HG02588 (cell line): Measurements from ENCODE around the gene COX7A2L.
"Not testable (repeated sequence)": the region's sequence is repeated elsewhere in the genome, so short reads cannot be mapped to it uniquely, and the experiment has no call there.

ENCODE experiments used
- ATAC-seq: cut with Tn5 transposase; IDR thresholded peaks from one replicate; pipeline ENCODE4 v1.9.1; 2021; ENCODE audit warnings: mild to moderate bottlenecking, moderate library complexity; ENCODE audit not compliant: unreplicated experiment

Gene COX7A2L

DNA sequence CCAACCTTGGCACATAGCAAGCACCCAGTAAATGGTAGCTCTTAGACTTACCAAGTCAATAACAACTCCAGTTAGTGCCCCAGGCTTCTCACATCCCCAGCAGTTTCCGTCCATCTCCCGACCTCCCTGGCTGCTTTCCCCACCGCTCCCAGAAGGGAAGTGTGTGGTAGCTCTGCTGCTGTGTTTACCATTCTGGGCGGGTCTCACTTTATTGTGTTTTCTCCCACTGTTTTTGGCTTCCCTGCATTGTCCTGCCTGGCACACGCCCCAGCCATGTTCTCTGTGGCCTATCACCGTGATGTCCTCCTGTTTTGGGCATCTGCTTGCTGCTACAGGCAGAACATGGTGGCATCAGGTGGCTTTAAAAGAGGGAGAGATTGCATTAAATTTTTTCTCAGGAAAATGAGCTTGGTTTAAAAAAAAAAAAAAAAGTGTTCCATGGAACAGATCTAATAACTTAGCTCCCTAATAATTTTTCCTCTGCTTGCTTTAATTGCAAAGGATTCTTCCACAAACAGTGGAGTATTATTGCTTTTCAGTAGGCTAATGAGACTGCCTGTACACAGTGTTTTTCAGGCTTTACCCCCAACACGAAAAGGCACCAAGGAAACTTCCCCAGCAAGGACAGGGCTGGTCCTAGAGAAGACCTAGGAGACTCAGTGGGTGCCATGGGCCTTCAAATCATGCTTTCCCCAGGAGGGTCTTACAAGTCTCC is 8.0 kb upstream of the COX7A2L start:
- ATAC-seq, result no peak

DNA sequence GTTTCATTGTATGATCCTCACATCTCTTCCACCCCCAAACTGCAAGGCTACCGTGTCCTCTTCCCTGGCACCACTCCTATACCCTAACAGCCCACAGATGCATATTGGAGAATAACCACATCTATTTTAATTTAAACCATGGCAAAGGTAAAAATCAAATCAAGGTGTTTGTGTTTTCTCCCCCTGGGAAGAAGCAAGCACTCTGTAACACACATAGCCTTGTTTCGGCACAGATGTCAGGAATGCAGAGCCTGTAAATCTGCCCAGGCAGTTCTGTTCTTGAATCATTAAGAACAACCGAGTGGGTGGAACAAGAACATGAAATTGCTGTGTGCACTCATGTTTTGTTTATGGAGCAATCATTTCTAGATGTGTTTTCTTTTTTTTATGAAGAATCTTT is 6.8 kb upstream of the COX7A2L start:
- no peak for ATAC-seq

DNA sequence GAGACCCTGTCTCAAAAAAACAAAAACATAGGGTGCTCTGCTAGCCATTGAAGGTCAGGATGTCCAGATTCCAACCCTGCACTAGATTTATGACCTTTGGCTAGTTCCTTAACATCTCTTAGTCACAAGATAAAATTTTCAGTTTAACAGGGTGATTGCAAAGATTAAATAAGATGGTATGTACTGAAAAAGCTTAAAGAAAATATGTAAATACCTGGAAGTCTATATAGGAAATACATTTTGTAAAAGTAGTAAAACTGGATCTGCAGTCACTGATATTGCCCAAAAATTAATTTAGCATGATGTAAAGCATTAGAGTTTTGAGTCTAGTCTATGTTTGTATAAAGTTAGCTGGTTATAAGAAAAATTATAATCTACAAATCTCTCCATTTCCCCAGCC is 5.4 kb upstream of the COX7A2L start:
- no peak for ATAC-seq

DNA sequence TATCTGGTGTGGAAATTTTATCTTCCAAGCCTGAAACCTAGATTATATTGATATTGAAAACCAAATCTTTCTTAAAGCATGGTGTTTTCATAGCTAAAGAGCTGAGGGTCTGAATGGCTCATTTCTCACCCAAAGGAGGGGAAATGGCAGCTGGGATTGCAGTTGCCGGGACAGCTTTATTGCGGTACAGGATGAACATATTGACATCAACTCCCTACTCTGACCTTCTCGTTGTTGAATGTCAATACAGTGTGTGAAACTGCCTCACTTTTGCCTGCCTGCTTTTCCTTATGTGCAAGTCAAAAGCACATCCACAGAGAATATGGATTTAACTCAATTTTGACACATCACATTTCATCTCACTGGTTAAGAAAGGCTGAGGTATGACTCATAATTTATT is 3.6 kb upstream of the COX7A2L start:
- ATAC-seq, result no peak

DNA sequence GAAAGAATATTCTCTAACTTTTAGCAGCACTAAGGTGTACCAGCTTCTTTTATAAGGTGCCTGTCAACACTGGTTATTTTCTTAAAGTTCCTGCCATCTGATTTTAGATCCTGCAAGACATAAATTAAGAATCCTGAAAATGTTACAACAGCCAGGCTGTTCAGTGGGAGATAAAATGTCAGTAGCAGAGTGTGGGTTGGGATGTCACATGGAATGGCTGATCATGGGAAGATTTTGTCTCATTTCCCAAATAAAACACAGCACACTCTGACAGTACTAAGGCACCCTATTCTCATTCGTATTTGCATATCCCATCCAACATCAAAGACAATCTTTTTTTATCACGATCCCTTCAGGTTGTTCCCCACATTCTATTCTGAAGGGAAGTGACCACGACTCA is 2.4 kb upstream of the COX7A2L start:
- ATAC-seq, result no peak

DNA sequence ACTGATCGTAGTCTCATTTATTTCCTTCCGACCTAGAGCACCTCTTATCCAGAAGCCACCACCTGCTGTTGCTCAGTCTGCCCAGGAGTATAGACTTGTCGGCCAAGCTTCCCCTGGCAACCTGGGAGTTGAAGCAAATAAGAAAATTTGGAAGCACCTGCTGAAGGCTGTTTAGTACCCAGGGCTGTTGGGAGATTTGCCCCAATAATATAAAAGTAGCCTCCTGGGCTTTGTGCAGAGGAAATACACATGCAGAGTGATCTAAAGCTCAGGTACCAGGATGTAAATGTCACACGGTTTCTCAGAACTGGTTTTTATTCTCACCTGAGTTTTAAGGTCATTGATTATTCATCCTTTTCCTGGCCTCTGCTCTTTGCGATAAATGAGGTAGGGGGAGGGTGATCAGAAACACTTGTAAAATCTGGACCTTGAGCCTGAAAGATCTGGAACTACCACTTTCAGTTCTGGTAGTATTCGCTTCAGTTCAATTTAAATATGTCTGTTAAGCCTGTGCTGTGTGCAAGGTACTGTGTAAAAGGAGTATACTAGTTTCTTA is 789 bp upstream of the COX7A2L start:
- no peak for ATAC-seq

DNA sequence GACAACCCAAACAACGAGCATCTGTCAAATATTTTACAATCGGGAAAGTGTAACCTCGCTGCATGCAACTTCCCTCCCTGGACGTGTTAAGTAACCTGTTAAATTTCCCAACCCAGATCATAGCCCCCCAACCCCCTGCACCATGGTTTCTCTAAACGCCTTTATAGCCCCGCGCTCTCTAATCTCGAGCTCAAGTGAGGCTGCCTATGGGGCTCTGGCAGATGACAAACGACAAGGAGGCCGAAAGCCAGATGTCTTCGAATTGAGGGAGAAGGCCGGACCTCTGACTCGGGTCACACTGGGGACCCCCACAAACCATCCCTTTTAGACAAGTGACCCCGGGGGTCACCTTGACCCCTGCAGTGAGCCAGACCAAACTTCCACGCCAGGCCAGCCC is 526 bp downstream of the COX7A2L start:
- no peak for ATAC-seq

DNA sequence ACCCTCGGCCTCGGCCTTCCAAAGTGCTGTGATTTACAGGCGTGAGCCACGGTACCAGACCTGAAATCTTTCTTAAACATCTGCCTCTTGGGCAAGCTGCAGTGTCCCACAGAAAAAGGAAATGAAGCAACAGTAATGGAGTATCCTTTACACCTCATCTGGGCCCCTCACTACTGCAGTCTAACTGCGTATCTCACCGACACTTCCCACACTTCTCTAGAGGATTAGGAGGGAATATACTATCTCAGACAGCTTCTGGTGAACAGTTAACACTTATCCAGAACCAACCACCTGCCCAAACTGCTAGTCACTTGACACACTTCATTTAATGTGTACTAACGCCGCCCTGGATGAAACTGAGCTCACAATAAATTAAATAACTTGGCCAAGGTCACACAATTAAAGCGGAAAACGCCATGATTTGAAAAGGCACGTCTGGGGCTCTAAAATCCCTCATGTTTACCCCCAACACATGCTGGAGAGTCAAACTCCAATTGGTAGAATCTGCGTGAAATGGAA is 993 bp downstream of the COX7A2L start:
- no peak for ATAC-seq

DNA sequence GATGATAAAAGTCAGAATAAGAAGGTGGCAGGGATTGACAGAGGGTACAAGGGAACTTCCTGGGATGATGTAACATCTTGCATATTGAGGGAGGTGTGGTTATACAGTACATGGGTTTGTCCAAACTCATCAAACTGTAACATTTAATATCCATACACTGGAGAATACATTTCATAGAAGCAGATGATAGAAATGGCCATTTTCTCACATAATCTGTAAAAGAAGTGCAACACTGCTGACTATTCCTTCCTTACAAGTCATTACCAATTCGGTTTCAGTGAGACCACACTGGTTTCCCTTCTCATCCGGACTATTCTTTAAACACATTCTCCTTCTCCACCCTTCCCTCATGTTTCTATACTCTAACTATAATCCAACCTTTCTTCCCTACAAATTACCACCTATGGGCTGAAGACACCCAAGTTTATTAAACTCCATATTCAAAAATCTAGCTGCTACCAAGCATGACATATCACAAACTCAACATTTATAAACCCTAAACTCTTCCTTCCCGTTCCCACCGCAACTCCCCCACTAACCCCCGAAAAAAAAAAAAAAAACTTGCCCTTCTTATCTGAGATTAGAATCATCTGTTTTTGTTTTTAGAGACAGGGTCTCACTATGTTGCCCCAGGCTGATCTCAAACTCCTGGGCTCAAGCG is 1.6 kb downstream of the COX7A2L start:
- no peak for ATAC-seq

DNA sequence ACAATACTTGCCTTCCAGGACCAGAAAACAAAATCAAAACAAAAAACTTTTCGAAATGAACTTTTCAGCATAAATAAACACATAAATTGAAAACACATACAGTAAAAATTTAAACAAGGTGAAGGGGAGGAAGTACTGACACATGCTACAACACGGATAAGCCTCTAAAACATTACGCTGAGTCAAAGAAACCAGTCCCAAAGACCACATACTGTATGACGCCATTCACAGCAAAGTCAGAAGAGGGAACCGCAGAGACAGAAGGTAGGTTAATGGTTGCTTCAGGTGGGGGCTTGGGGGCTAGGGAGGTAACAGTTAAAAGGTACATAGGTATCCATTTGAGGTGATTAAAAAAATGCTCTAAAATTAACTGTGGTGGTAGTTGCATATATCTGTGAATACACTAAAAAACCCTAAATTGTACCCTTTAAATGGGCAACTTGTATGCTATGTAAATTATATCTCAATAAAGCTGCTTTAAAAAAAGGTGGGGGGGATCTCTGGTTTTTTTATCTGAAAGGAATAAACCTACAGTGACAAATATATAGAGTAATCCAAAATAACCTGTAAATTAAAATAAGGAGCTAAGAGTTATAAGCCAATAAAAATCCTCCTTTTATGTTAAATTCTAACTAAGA is 7.1 kb downstream of the COX7A2L start:
- ATAC-seq, result no peak

DNA sequence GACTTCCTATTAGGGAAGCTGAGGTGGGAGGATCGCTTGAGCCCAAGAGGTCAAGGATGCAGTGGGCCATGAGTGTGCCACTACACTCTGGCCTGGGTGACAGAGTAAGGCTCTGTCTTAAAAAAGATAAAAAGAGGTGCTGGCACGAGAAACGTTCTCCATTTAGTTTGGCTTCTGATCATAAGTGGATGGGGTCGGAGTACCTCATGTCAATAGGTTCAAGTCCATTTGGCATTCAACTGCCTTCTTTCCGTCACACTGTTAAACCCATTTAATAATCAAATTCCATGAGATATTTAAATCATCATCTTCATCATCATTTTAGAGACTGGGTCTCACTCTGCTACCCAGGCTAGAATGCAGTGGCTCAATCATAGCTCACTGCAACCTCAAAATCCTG is 9.2 kb downstream of the COX7A2L start:
- no peak for ATAC-seq

DNA sequence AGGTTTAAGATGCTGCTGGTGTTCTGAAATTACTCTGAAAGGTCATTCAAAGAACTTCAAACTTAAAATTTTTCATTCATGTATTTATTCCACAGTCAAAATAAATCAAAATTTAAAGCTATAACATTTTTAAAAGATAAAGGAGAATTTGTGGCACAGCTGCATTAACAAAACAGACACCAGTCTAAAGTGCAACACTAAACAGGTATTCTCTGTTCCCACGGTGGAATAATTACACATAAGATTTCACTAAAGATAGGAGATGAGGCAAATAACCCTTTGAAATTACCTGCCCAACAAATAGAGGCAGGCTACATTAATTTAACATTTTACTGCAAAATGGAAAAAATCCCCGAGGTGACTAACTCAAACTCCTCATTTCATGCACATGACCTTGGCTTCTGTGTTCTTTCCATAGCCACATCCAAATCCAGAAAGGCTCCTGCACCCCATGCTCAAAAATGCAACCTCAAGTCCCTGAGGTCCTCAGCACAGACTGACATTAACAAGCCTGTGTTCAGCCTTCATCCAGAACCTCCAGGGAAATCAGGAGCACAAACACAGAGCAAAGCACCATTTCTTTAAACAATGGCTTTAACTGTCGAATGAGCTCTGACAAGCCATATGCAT is 10.5 kb downstream of the COX7A2L start:
- ATAC-seq, result no peak

DNA sequence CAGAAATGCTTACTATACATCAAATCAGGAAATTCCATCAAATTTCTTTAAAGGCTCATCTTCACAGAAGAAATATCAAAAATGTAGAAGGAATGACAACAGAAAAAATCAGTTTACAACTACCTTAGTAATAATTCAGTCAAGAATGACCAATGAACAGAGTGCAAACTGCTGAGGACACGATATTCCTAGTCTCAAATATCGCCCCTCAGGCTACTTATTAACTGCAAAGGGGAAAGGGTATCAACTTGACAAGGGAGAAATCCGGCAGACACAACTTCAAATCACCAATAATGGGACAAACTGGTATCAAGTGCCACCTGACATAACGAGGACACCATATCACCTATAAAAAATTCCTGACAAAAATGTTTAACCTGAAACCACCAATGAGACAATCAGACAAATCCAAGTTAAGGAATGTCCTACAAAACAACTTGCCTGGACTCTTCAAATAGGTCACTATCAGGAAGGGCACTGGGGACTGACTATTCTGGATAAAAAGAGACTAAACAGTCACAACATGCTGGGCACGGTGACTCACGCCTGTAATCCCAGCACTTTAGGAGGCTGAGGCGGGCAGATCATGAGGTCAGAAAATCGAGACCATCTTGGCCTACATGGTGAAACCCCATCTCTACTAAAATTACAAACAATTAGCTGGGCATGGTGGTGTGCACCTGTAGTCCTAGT is 12.8 kb downstream of the COX7A2L start:
- ATAC-seq, result no peak

DNA sequence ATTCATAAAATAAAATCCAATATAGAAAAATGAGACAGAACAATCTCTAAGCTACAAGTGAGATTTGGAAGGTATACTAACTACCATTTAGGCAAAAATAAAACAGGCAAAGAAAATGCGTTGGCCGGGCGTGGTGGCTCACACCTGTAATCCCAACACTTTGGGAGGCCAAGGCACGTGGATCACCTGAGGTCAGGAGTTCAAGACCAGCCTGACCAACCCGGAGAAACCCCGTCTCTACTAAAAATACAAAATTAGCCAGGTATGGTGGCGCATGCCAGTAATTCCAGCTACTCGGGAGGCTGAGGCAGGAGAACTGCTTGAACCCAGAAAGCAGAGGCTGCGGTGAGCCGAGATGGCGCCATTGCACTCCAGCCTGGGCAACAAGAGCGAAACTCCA is 13.5 kb downstream of the COX7A2L start:
- not testable (repeated sequence) for ATAC-seq

DNA sequence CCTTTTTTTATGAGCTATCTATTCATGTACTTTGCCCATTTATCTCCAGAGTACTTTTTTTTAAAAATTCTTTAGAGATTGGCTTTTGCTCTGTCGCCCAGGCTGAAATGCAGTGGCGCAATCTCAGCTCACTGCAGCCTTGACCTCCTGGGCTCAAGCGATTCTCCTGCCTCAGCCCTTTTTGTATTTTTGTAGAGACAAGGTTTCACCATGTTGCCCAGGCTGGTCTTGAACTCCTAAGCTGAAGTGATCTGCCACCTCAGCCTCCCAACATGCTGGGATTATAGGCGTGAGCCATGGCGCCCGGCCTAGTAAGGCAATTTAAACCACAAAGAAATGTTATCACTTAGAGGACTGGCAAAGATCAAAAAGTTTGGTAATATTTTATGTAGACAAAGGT is 14.2 kb downstream of the COX7A2L start:
- ATAC-seq, result not testable (repeated sequence)

DNA sequence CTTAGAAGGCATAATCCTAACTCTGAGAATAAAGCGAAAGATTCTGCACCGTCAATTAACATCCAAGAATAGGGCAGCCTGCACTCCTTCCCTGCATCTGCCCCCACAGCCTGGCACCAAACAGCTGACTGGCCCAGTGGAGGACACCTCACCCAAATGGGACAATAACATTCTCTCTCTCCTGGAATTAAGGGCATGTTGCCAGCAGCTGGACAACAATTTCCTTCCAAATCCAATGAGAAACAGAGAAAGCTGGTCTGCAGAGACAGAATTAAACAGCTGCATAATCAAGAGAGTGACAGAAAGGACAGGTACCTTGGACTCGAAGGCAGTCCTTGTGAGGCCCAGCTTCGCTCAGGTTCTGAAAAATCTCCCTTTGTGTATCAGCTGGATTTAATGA is 15.0 kb downstream of the COX7A2L start:
- ATAC-seq, result no peak

DNA sequence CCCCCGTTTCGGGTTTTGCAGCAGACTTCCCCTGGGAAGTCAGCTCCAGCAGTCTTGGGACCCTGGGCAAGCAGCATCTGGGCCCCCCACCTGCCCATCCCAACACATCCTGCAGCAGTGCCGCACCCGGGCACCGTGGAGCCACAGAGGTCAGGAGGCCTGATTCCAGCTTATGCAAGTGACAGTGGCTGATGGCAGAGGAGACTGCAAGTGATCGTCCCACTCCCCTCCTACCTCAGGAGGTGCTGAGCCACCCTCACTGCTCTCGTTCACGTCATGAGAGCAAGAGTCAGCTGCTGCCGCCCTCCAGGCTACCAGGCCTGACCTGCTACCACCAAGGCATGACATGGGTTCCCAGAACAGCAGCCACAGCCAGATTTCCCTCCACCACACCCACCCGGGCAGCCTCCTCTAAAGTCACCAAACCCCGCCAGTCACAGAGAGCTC is 18.2 kb downstream of the COX7A2L start:
- no peak for ATAC-seq

DNA sequence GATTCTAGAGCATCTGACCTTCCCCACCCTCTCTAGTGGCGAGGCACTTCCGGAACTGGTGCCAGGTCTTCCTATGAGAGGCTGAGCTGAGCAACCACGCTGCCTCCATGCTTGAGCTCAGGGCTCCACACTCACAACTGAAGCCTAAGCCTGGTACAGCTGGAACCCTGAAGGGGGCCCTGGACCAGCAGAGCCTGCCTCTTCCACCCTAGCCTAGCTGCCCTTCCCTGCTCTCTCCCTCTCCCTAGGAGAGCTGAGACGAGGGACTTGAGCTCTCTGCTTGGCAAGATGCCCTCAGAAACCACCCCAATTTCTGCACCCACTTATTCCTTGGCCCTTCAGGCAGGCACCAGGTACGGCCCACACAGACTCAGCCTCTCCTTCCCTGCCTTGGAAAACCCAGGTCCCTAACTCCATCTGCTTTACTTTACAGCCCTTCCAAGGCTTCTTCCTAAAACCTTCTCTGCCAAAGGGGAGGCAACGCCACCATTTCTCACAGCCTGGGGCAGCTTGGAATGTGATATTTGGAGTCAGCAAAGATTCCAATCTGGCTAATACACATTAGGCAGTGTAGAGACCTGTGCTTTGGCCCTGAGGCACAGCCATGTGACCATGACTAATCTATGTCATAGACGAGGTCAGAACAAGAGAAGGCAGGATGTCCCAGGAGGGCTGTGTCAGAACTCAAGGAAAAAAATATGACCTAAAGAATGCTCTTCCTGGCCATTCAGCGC is 18.8 kb downstream of the COX7A2L start:
- peak; percentile 59 for ATAC-seq

DNA sequence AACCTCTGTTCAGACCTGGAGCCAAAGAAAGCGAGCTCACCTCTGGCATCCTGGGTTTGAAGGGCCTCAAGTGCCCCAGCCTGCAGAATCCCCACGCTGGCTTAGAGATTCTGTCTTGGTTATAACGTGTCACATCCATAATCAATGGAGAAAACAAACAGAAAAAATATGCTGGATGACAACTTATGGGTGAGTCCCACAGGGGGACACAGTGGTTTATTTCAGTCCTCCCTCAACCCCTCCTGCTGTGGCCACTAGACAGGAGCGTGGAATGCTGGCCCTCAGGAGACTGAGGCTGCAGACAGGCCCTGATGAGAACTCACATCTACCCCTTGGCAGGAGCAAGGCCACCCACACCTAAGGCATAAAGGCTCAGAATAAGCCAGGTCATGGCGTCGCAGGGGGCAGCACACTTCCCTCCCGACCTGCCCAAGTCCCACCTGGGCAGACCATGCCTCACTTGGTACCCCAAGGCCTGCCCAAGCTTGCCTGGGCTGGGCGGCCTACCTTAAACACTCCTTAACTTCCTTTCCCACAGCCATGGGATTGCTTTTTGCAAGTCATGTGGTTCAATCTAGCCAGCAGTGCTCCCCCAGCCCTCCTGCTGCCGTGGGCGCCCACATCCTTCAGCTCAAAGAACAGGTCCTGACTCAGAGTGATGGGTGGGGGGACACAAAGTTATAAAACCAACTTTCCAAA is 19.9 kb downstream of the COX7A2L start:
- ATAC-seq, result no peak
